Lower leg skin (tissue), 4 donors: ENCODE data around the gene CACNG6. TPM values are rescaled to one million over a fixed set of nuclear protein-coding genes. Genes with fewer than 3 reads are reported as not detected.

Experiments
- DNase-seq, 2 donors: peaks; one replicate each; pipeline ENCODE4 v3.0.0-alpha.2; 2019; ENCODE audit warnings: low spot score in 2 of 2
- H3K4me3 ChIP-seq: fragments of 200-600 bp; sonication (generic); 2 replicates; pipeline ENCODE4 v1.5.1; 2017; ENCODE audit warnings: mild to moderate bottlenecking, low read depth; ENCODE audit not compliant: poor library complexity, severe bottlenecking
- CTCF ChIP-seq, 3 donors: fragments of 450-650 bp; IDR thresholded peaks; one replicate each; pipeline ENCODE4 v1.5.1; 2016; ENCODE audit warnings: antibody characterized with exemption in 3 of 3, mild to moderate bottlenecking in 3 of 3, moderate library complexity in 2 of 3
- POLR2A ChIP-seq, 2 donors: fragments of 450-650 bp; IDR thresholded peaks; one replicate each; pipeline ENCODE4 v1.6.1; 2016 to 2017; ENCODE audit warnings: antibody characterized with exemption in 2 of 2, mild to moderate bottlenecking in 1 of 2, moderate library complexity in 1 of 2
- WGBS, 2 donors: methylation state at CpG; one replicate each; pipeline ENCODE4 v1.1.5; 2018; 5-methylcytosine and 5-hydroxymethylcytosine counted together
- intact Hi-C: fragments of 100-400 bp; cut with DNase I; formaldehyde crosslinking; loops from one replicate; pipeline ENCODE4 v1.15.0; 2023; ENCODE audit warnings: low total_unique reads
- total RNA-seq, 4 donors: library from RNA; depleted of rRNA; stranded (reverse); fragments of >200 nt; gene quantifications; one replicate each; pipeline ENCODE4 v1.1.0, GENCODE V29; 2016

Gene CACNG6
- total RNA-seq, 4 donors from 2014 or later, result not detected

- no peak for DNase-seq
- TF ChIP-seq POLR2A (IDR thresholded peaks at IDR 0.05) (no peak), CTCF (IDR thresholded peaks at IDR 0.05) (no peak)
- intact Hi-C loops, result no loop called here
- no peak overlapping the region for H3K4me3 ChIP-seq
- 74 to 80% methylated on average over 8 to 13 of the region's 13 CpGs for WGBS, 2 donors
Observed at GRCh38 chr19:53981376-53981951, 10.0 kb upstream of the CACNG6 start.

DNA sequence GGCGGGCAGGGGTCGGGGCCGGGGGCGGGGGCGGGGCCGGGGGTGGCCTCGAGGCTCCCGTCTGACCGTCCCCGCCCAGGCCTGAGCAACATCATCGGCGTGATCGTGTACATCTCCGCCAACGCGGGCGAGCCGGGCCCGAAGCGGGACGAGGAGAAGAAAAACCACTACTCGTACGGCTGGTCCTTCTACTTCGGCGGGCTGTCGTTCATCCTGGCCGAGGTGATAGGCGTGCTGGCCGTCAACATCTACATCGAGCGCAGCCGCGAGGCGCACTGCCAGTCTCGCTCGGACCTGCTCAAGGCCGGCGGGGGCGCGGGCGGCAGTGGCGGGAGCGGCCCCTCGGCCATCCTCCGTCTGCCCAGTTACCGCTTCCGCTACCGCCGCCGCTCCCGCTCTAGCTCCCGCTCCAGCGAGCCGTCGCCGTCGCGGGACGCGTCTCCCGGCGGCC is 9.4 kb upstream of the CACNG6 start:
- 0 to 3% methylated on average over 1 to 34 of the region's 62 CpGs for WGBS, 2 donors
- TF ChIP-seq CTCF (IDR thresholded peaks at IDR 0.05) (no peak), POLR2A (IDR thresholded peaks at IDR 0.05) (no peak)
- no peak for DNase-seq
- intact Hi-C loops, result no loop called here
- no peak overlapping the region for H3K4me3 ChIP-seq

DNA sequence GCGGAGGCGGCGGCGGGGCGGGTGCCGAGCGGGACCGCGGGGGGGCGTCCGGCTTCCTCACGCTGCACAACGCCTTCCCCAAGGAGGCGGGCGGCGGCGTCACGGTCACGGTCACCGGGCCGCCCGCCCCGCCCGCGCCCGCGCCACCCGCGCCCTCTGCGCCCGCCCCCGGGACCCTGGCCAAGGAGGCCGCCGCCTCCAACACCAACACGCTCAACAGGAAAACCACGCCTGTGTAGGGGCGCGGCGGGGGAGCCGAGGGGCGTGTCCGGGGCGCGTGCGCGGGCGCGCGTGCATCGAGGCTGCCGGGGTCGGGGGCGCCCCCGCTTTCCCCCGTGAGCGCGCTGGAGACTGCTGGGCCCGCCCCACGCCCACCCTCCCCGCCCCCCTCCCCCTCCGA is 8.8 kb upstream of the CACNG6 start:
- 0 to 6% methylated on average over 2 to 7 of the region's 61 CpGs for WGBS, 2 donors
- TF ChIP-seq CTCF (IDR thresholded peaks at IDR 0.05) (no peak), POLR2A (IDR thresholded peaks at IDR 0.05) (no peak)
- H3K4me3 ChIP-seq, result no peak overlapping the region
- DNase-seq, result peak in 1 of 2 donors; percentile 90
- intact Hi-C loops, result no loop called here

DNA sequence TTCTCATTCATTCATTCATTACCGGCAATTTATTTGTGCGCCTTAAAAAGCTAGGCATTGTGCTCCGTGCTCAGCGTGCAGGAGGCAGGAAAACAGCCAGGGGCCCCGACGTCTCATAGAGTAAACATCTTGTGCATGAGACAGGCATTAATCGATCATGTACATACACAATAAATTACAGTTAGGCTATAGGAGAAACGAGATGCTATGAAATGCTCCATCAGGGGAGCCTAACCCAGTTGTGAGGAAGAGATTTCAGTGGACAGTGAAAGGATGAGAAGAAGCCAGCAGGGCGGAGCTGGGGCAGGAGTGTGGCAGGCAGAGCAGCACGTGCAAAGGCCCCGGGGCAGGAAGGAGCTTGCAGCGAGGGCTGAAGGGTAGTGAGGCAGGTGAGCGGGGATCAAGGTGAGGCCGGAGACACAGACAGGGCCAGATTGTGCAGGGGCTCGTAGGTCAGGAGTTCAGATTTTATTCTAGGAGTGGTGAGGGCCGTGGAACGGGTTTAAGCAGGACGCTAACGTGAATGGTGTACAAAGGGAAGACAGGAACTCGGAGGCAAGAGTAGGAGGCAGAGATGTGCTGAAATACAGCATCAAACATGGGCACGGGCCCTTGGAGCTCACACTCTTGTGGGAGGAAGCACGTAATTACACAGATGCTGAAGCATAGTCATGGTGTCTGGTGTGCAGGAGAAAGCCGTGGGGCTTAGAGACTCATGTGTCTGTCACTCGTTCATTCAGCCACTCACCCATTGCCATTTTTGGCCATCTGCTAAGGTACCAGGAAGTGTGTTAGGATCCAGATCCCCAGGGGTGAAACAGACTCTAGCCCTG is 7.8 kb upstream of the CACNG6 start:
- DNase-seq, result no peak
- 67 to 70% methylated on average over 24 of the region's 24 CpGs for WGBS, 2 donors
- TF ChIP-seq CTCF (IDR thresholded peaks at IDR 0.05) (no peak), POLR2A (IDR thresholded peaks at IDR 0.05) (no peak)
- intact Hi-C loops, result no loop called here
- no peak overlapping the region for H3K4me3 ChIP-seq

DNA sequence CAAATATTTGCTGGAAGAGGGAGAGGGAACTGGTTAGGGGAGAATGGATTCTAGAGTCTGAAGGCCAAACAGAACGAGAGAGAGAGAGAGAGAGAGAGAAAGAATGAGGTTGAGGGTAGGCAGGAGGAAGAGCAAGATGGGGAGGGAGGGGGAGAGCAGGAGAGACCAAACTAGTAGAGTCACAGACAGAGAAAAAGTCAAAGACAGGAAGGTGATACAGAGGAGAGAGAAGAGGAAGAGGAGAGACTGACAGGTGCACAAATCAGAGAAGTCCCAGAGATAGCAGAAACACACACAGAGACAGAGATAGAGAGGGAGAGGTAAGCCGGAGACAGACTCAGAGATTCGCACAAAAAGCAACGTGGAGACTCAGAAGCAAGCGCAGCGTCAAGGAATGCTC is 5.6 kb upstream of the CACNG6 start:
- no peak overlapping the region for H3K4me3 ChIP-seq
- intact Hi-C loops, result no loop called here
- 73 to 78% methylated on average over 6 of the region's 6 CpGs for WGBS, 2 donors
- TF ChIP-seq CTCF (IDR thresholded peaks at IDR 0.05) (no peak), POLR2A (IDR thresholded peaks at IDR 0.05) (no peak)
- DNase-seq, result no peak
